Subcutaneous abdominal adipose tissue (tissue), 5 donors: ENCODE data around the gene RPH3AL.

ENCODE experiments used
- H3K27ac ChIP-seq: one replicate; pipeline ENCODE4 v1.7.0; 2013; ENCODE audit warnings: low read depth, mild to moderate bottlenecking, inconsistent platforms, low read length, moderate library complexity
- H3K27me3 ChIP-seq, 5 donors: one replicate each; pipeline ENCODE4 v1.7.0; 2013; ENCODE audit warnings: low read length in 5 of 5, inconsistent platforms in 1 of 5; ENCODE audit not compliant: control insufficient read depth in 5 of 5, insufficient read depth in 4 of 5
- H3K36me3 ChIP-seq, 5 donors: one replicate each; pipeline ENCODE4 v1.7.0; 2013; ENCODE audit warnings: low read length in 5 of 5; ENCODE audit not compliant: control insufficient read depth in 5 of 5, insufficient read depth in 5 of 5
- H3K4me1 ChIP-seq, 5 donors: one replicate each; pipeline ENCODE4 v1.7.0; 2013; ENCODE audit warnings: low read length in 5 of 5, mild to moderate bottlenecking in 3 of 5, moderate library complexity in 1 of 5; ENCODE audit not compliant: control insufficient read depth in 5 of 5, insufficient read depth in 5 of 5
- H3K4me3 ChIP-seq, 5 donors: one replicate each; pipeline ENCODE4 v1.7.0; 2013; ENCODE audit warnings: low read length in 5 of 5, low read depth in 1 of 5
- H3K9ac ChIP-seq, 5 donors: one replicate each; pipeline ENCODE4 v1.7.0; 2013; ENCODE audit warnings: low read length in 5 of 5, mild to moderate bottlenecking in 4 of 5, moderate library complexity in 3 of 5
- H3K9me3 ChIP-seq, 5 donors: one replicate each; pipeline ENCODE4 v1.7.0; 2013; ENCODE audit warnings: low read length in 5 of 5; ENCODE audit not compliant: control insufficient read depth in 5 of 5
- donor health status: healthy.
- donor health status: healthy.
- donor health status: healthy.
- donor health status: healthy.
- donor health status: healthy.

The RPH3AL gene

GRCh38 chr17:337453-337852 lies 15.2 kb downstream of the RPH3AL start:
- Histone ChIP-seq H3K36me3 (no peaks in the 10 kb centered on the region), H3K4me1 (peaks cover 2 to 47% (median 39%) of the 10 kb centered on the region in 5 donors), H3K4me3 (no peak overlapping the region), H3K9me3 (no peaks in the 10 kb centered on the region), H3K9ac (no peak overlapping the region), H3K27ac (no peak overlapping the region), H3K27me3 (no peaks in the 10 kb centered on the region)

GRCh38 chr17:337022-337420 lies 15.6 kb downstream of the RPH3AL start:
- H3K27ac ChIP-seq: no peak overlapping the region
- H3K9ac ChIP-seq: no peak overlapping the region
- H3K27me3 ChIP-seq: no peaks in the 10 kb centered on the region
- H3K9me3 ChIP-seq: no peaks in the 10 kb centered on the region
- H3K4me1 ChIP-seq: peaks cover 2 to 51% (median 43%) of the 10 kb centered on the region in 5 donors
- no peaks in the 10 kb centered on the region for H3K36me3 ChIP-seq
- H3K4me3 ChIP-seq: no peak overlapping the region

- H3K27me3 ChIP-seq: peaks cover 0 to under 1% (median 0%) of the 10 kb centered on the region in 5 donors
- H3K4me3 ChIP-seq: peak overlapping the region in 1 of 5 donors; percentile 29
- H3K9me3 ChIP-seq: no peaks in the 10 kb centered on the region
- no peak overlapping the region for H3K27ac ChIP-seq
- peaks cover 2 to 57% (median 50%) of the 10 kb centered on the region in 5 donors for H3K4me1 ChIP-seq
- H3K36me3 ChIP-seq: no peaks in the 10 kb centered on the region
- peak overlapping the region in 1 of 5 donors; percentile 23 for H3K9ac ChIP-seq
Observed at GRCh38 chr17:336110-337021, 16.2 kb downstream of the RPH3AL start.

- Histone ChIP-seq H3K4me3 (peak overlapping the region in 1 of 5 donors; percentile 29), H3K9ac (no peak overlapping the region), H3K9me3 (no peaks in the 10 kb centered on the region), H3K27ac (no peak overlapping the region), H3K4me1 (peaks cover 2 to 64% (median 57%) of the 10 kb centered on the region in 5 donors), H3K36me3 (no peaks in the 10 kb centered on the region), H3K27me3 (peaks cover 0 to 4% (median 0%) of the 10 kb centered on the region in 5 donors)
Observed at GRCh38 chr17:335691-336090, 16.9 kb downstream of the RPH3AL start.

GRCh38 chr17:334974-335481 lies 17.6 kb downstream of the RPH3AL start:
- Histone ChIP-seq H3K36me3 (no peaks in the 10 kb centered on the region), H3K27me3 (peaks cover 0 to 4% (median 0%) of the 10 kb centered on the region in 5 donors), H3K4me1 (peaks cover 2 to 70% (median 63%) of the 10 kb centered on the region in 5 donors), H3K9ac (peak overlapping the region in 1 of 5 donors; percentile 53), H3K4me3 (peak overlapping the region in 2 of 5 donors; percentile 18 to 68), H3K27ac (peak overlapping the region; percentile 74), H3K9me3 (no peaks in the 10 kb centered on the region)

- peak overlapping the region; percentile 61 to 81 (median 68) for H3K9ac ChIP-seq
Observed at GRCh38 chr17:333626-334396, 18.8 kb downstream of the RPH3AL start.

GRCh38 chr17:332558-333322 lies 19.9 kb downstream of the RPH3AL start:
- Histone ChIP-seq H3K27ac (peak overlapping the region; percentile 74), H3K27me3 (peaks cover 0 to 4% (median 0%) of the 10 kb centered on the region in 5 donors), H3K9ac (peak overlapping the region; percentile 3 to 77 (median 53)), H3K4me1 (peaks cover 2 to 69% (median 63%) of the 10 kb centered on the region in 5 donors), H3K9me3 (no peaks in the 10 kb centered on the region), H3K4me3 (peak overlapping the region; percentile 49 to 67 (median 56)), H3K36me3 (no peaks in the 10 kb centered on the region)

More at GRCh38 chr17:333626-334396, 18.8 kb downstream of the RPH3AL start:
- Histone ChIP-seq H3K4me3 (peak overlapping the region; percentile 39 to 68 (median 61)), H3K9me3 (no peaks in the 10 kb centered on the region), H3K27me3 (peaks cover 0 to 4% (median 0%) of the 10 kb centered on the region in 5 donors), H3K36me3 (no peaks in the 10 kb centered on the region), H3K27ac (peak overlapping the region; percentile 74), H3K4me1 (peaks cover 2 to 69% (median 63%) of the 10 kb centered on the region in 5 donors)

GRCh38 chr17:332023-332422 lies 20.6 kb downstream of the RPH3AL start:
- peak overlapping the region; percentile 74 for H3K27ac ChIP-seq
- peak overlapping the region; percentile 3 to 77 (median 53) for H3K9ac ChIP-seq
- H3K27me3 ChIP-seq: peaks cover 0 to 4% (median 0%) of the 10 kb centered on the region in 5 donors
- H3K9me3 ChIP-seq: no peaks in the 10 kb centered on the region
- peak overlapping the region; percentile 49 to 67 (median 56) for H3K4me3 ChIP-seq
- peaks cover 0 to 6% (median 5%) of the 10 kb centered on the region in 5 donors for H3K36me3 ChIP-seq
- peaks cover 2 to 69% (median 63%) of the 10 kb centered on the region in 5 donors for H3K4me1 ChIP-seq
